Raji (cell line): ENCODE data around the gene CRTAC1.

ENCODE experiments used
- POLR2A ChIP-seq: IDR thresholded peaks from 2 replicates; pipeline ENCODE4 v1.6.1; 2011; ENCODE audit warnings: low read depth, low read length, control low read depth; ENCODE audit not compliant: insufficient read depth

The CRTAC1 gene

GRCh38 chr10:97964748-97965147, 65.7 kb downstream of the CRTAC1 start:
- TF ChIP-seq POLR2A = no peak

- TF ChIP-seq POLR2A = no peak
Measured at GRCh38 chr10:97961945-97962344, 68.5 kb downstream of the CRTAC1 start.

DNA sequence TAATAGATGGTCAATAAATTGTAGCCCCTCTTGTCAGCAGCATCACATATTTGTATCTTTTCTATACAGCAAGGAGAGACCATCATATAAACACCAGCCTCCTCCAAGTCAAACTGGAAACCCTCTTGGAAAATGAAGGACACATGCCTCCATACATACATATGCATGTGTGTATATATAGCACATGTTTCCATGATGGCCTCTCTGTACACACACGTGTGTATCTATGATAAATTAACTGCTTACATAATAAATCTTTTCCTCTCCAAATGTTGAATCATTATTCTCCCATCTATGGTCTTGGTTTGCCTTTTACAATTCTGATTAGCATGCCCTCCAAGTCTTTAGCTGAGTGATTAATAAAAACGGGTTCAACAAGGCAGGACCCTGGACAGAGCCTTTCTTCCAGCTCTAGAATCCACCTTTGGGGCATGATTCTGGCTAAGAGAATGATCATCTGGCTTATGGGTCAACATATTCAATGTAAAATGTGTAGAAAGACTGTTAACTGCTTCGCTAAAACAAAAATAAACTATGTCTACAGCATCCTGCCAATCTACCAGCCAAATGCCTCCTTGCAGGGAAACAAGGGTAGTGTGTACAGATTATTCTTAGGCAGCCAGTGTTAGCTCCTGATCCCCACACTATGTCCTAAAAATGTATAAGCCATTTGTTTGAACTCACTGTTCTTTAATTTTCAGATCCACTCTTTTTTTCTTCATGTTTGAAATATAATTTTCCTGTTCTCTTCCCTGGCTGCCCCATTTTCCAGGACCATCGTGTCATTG, 70.0 kb downstream of the CRTAC1 start:
- no peak for TF ChIP-seq POLR2A

DNA sequence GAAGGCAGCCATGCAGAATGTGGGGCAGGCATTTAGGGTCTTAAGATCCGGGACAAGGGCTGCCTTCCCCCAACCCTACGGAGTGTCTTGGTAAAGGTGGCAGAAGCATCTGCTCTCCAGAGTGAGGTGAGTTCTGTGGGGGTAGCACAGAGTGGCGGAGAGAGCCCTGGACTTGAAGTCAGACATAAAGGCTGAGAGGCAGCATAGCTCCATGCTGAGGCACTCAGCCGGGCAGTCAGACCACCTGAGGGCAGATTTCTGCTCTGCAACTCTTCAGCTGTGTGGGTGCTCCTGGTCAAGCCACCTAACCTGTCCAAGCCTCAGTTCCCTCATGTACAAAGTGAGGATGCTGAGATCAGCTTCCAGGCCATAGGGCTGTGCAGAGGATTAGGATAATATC, 81.0 kb downstream of the CRTAC1 start:
- no peak for TF ChIP-seq POLR2A

- TF ChIP-seq POLR2A = no peak
Measured at GRCh38 chr10:97948822-97949221, 81.6 kb downstream of the CRTAC1 start.

DNA sequence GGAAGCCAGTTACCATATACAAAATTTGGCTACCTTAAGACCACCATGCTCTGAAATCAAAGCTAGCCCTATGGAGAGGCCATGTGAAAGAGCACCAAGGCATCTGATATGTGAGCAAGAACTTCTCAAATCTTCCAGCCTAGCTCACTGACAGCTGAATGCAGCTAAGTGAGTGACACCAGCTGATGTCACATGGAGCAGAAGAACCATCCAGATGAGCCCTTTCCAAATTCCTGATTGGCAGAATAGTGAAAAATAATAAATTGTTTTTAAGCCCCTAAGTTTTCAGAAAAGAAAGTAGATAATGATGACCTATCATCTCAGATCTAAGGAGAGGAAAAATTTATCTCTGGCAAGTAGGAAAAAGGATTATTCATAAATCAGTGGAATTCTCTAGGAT, 85.6 kb downstream of the CRTAC1 start:
- no peak for TF ChIP-seq POLR2A

DNA sequence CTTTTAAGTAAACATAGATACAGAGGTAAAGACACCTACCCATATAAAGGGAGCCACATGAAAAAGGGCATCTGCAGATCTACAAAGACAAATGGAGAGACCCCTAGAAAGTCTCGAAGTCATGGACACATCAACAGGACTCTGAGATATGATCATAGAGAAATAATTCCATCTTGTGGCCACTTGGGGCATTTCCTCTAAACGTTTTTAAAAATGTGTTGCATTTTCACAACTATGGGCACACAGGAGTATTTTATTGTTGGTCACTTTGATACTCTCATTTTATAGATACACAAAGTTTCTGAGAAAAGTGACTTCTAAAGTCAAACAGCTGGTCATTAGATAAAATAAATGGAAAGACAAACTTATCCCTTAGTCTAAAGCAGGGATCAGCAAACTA, 87.1 kb downstream of the CRTAC1 start:
- no peak for TF ChIP-seq POLR2A

DNA sequence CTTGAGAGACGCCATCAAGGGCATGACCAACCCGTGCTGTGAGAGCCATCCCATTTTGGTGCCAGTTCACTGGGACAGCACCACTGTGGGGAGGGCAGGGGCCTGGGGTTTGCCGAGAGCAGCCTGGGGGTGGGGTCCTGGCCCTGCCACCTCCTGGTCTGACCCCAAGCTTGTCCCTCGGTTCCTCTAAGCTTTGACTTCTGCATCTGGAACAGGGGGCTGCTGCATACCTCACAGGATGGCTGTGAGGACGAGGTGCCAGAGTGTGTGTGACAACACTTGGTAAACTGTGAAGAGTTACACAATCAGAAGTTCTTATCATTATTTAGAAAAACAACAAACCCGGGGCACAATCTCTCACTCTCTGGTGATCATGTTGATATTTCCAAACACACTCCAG, 89.9 kb downstream of the CRTAC1 start:
- TF ChIP-seq POLR2A = no peak

DNA sequence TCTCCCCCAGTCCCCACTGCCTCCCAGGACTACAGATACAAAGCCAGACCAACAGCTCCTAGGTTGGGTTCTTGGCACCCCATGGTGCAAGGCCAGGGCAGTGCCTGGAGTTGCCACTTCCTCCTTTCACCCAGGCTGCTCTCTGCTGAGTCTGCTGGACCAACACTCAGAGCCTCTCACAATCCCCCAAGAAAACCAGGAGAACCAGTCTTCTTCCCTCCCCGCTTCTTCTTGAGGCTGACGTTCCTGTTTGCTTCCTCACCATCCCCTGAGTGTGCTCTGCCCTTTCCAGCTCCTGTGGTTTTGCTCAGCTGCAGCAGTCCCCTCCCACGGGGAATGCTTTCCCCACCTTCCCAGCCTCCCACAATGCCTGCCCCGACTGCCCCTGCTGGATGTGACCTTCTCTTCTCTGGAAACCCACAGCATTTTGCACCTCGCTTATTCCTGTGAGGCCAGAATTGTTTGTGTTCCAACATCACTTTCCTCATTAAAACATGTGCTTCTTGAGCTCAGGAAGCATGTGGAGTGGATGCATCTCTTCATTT, 90.9 kb downstream of the CRTAC1 start:
- no peak for TF ChIP-seq POLR2A

GRCh38 chr10:97937928-97938327, 92.5 kb downstream of the CRTAC1 start:
- TF ChIP-seq POLR2A = no peak

GRCh38 chr10:97937054-97937453, 93.4 kb downstream of the CRTAC1 start:
- TF ChIP-seq POLR2A = no peak

GRCh38 chr10:97936126-97936525, 94.3 kb downstream of the CRTAC1 start:
- no peak for TF ChIP-seq POLR2A

GRCh38 chr10:97932932-97933530, 97.4 kb downstream of the CRTAC1 start:
- TF ChIP-seq POLR2A = no peak

DNA sequence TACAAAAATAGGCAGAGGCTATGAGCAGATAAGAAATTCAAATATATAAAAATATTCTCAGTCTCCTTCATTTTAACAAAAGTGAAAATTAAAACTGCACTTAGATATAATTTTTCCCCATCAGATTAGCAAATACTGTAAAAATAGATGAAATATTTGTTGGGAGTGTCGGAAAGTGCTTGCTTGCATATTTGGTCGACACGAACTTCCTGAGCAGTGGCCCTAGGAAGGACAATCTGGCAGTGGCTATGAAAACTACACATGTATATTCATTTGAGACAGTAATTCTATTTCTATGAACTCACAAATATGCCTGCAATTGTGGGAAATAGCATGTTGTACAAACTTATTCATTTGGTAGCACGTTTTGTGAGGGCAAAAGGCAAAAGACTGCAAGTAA, 99.4 kb downstream of the CRTAC1 start:
- no peak for TF ChIP-seq POLR2A

DNA sequence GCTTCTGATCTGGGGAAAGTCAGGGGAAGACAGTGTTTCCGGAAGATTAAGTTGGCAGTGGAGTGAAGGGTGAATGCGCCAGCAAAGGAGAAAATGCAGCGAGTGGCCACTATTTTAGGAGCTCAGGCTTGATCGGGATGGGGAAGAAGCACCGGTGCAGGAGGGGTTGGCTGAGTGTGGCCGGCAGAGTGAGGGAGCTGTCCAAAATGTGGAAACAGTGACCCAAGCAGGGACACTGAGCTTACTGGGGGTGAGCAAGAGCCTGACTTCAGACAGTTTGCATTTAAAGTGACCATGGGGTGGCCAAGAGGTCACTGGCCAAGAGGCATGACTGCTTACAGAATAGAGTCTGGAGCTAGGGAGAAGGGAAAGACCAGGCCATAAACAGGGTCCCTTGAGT, 101.5 kb downstream of the CRTAC1 start:
- TF ChIP-seq POLR2A = no peak

- no peak for TF ChIP-seq POLR2A
Measured at GRCh38 chr10:97927622-97928021, 102.8 kb downstream of the CRTAC1 start.

DNA sequence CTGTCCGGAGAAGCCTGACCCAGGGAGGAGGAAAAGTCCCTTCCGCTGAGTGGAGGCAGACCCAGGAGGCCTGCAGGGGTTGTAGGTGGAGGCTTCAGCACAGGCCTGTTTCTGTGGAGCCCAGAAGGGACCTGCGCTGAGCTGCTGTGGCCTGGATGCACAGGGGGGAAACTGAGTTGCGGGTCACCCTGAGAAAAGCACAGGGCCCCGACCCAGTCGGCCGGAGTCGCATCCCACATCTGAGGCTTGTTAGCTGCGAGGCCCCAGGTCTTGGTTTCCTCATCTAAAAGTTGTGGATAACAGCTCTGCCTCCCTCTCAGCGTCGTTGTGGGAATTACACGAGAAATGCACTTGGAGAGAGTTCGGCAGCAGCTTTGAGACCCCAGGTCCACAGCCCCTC, 104.4 kb downstream of the CRTAC1 start:
- no peak for TF ChIP-seq POLR2A

GRCh38 chr10:97925308-97925938, 105.0 kb downstream of the CRTAC1 start:
- TF ChIP-seq POLR2A = no peak
